Activated T-cell treated with anti-CD3 and anti-CD28 coated beads, Interleukin-2, amount 50 U/mL, for 48 hours (primary cell): ENCODE data around the gene GEMIN4.
"Not testable (repeated sequence)": the region's sequence is repeated elsewhere in the genome, so short reads cannot be mapped to it uniquely, and the experiment has no call there.

ENCODE experiments used
- DNase-seq, 2 experiments: peaks; one replicate each; pipeline ENCODE4 v3.0.0-alpha.2; 2020

GEMIN4 gene

DNA sequence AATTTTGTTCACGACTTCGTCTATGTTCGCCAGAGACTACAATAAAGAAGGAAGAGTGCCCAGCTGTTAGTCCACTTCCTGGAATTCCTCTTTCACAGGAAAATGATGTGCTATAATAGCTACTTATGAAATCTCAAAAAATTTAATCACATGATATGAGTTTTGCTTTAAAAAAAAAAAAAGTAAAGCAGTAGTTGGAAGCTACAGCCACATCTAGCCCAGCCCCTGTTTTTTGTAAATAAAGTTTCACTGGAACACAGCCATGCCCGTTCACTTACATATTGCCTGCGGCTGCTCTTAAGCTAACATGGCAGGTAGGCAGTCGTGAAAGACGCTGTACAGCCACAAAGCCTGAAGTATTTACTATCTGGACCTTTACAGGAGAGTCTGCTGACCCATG, 52.7 kb downstream of the GEMIN4 start:
- no peak for DNase-seq

GRCh38 chr17:698096-698495, 54.0 kb downstream of the GEMIN4 start:
- not testable (repeated sequence) for DNase-seq

DNA sequence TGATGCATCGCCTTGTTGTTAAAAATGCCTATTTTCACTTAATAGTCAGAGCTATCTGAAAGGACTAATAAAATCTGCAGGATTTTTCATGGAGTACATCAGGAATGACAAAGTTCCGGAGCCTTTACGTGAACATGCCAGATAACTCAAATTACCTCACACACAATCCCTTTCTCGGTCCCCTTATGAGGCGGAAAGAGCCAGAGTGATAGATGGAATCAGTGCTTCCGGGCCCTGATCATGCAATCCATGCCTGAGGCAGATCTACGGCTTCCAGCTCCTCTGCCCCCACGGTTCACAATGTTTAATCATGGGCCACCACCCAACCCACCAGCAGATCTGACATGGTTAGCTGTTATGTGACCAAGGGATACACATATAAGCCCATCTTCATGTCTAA, 54.4 kb downstream of the GEMIN4 start:
- DNase-seq, result no peak

- DNase-seq, result no peak
Measured at GRCh38 chr17:696369-696768, 55.7 kb downstream of the GEMIN4 start.
